Activated CD8-positive, alpha-beta T cell treated with anti-CD3 and anti-CD28 coated beads for 36 hours (primary cell): Measurements from ENCODE around the gene SRRT. TPM values are rescaled to one million over a fixed set of nuclear protein-coding genes. Genes with fewer than 3 reads are reported as not detected.

Source experiments
- ATAC-seq: fragments of 200-7000 bp; cut with Tn5 transposase; one replicate; pipeline ENCODE4 v1.10.0; 2021; ENCODE audit warnings: mild to moderate bottlenecking, moderate library complexity
- CTCF ChIA-PET: fragments of 350-600 bp; sonication (Branson Sonifier 250); formaldehyde crosslinking; loops from one replicate; lab custom pipeline; 2021; ENCODE audit warnings: antibody characterized with exemption; lab: Charles Lee
- POLR2A ChIA-PET: fragments of 350-600 bp; sonication (Branson Sonifier 250); formaldehyde crosslinking; loops from one replicate; lab custom pipeline; 2021; ENCODE audit warnings: antibody characterized with exemption; lab: Charles Lee
- DNase-seq: peaks from one replicate; pipeline ENCODE4 v3.0.0-alpha.2; 2020
- H3K27ac Mint-ChIP-seq: one replicate; pipeline ENCODE4 v1.8.0; 2021; ENCODE audit warnings: mild to moderate bottlenecking, mixed read lengths
- H3K27me3 Mint-ChIP-seq: one replicate; pipeline ENCODE4 v1.8.0; 2021; ENCODE audit warnings: mixed read lengths
- H3K36me3 Mint-ChIP-seq: one replicate; pipeline ENCODE4 v1.8.0; 2021; ENCODE audit warnings: low read depth, mixed read lengths
- H3K4me1 Mint-ChIP-seq: one replicate; pipeline ENCODE4 v1.8.0; 2021; ENCODE audit warnings: low read depth, mixed read lengths
- H3K4me3 Mint-ChIP-seq: one replicate; pipeline ENCODE4 v1.8.0; 2021; ENCODE audit warnings: mild to moderate bottlenecking, moderate library complexity, mixed read lengths
- H3K9me3 Mint-ChIP-seq: one replicate; pipeline ENCODE4 v1.8.0; 2021; ENCODE audit warnings: mixed read lengths
- CTCF ChIP-seq: fragments of 200-600 bp; IDR thresholded peaks from one replicate; pipeline ENCODE4 v1.8.0; 2022; ENCODE audit warnings: antibody characterized with exemption, mild to moderate bottlenecking
- intact Hi-C: fragments of 100-400 bp; cut with micrococcal nuclease; formaldehyde crosslinking; loops from one replicate; pipeline ENCODE4 v1.10.0; 2022
- total RNA-seq, 2 experiments: library from RNA; stranded (reverse); gene quantifications; one replicate each; pipeline ENCODE4 v1.2.3, GENCODE V29; 2021

SRRT gene
- total RNA-seq, 2 experiments from 2014 or later, result 211 to 239 TPM

DNA sequence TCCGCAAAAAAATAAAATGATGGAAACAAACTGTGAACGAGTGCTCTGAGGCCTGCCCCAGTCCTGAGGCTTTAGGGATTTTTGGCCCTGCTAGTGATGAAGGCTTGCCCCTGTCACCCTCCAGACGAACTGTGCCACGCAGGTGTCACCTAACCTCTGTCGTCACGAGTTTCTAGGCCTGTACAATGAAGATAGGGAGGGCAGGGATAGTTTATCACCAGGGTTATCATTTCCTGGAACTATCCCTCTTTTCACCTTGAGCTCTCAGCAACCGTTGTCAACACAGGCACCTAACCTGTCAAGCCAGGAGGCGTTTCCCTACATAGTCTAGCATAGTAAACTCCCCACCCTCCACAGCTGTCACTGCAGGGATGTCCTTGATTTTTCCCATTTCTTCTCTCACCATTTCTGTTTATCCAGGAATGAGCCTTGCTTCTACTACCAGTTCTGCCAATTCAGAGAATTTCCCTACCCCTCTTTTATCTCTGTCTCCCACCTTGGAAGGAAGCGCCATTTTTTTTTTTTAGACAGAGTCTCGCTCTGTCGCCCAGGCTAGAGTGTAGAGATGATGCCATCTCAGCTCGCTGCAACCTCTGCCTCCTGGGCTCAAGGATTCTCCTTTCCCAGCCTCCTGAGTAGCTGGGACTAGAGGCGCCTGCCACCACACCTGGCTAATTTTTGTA is 23.0 kb downstream of the SRRT start:
- Mint-ChIP-seq H3K27me3 (peaks cover 35% of the 10 kb centered on the region), H3K36me3 (no peaks in the 10 kb centered on the region), H3K9me3 (no peaks in the 10 kb centered on the region), H3K27ac (no peak overlapping the region), H3K4me3 (no peak overlapping the region), H3K4me1 (peaks cover 7% of the 10 kb centered on the region)
- ATAC-seq (no peak), DNase-seq (no peak)
- POLR2A ChIA-PET, result no interaction called here
- CTCF ChIA-PET, result interaction anchor here (0.6 to 2.2 kb wide), 6 partner anchors 8 to 361 kb away, joined by 3 to 19 read pairs (median 4); partner anchors contain the start of genes SLC12A9 and UFSP1
- intact Hi-C loops, result loop anchor here (2.0 to 5.0 kb wide), 2 partner anchors 161 to 179 kb away; no protein-coding TSS in a partner anchor
- no peak for TF ChIP-seq CTCF

GRCh38 chr7:100899432-100899831 is 24.5 kb downstream of the SRRT start:
- no peak for TF ChIP-seq CTCF
- intact Hi-C loops, result loop anchor here (5.0 kb wide), 1 partner anchor 178 kb away; no protein-coding TSS in a partner anchor
- DNase-seq (no peak), ATAC-seq (no peak)
- Mint-ChIP-seq H3K27ac (no peak overlapping the region), H3K36me3 (no peaks in the 10 kb centered on the region), H3K4me3 (no peak overlapping the region), H3K4me1 (peaks cover 7% of the 10 kb centered on the region), H3K27me3 (peaks cover 27% of the 10 kb centered on the region), H3K9me3 (no peaks in the 10 kb centered on the region)
- ChIA-PET POLR2A (no interaction called here), CTCF (interaction anchor here (1.2 to 2.3 kb wide), 4 partner anchors 47 to 178 kb away, joined by 3 to 19 read pairs (median 8); partner anchors contain the start of gene SLC12A9)

DNA sequence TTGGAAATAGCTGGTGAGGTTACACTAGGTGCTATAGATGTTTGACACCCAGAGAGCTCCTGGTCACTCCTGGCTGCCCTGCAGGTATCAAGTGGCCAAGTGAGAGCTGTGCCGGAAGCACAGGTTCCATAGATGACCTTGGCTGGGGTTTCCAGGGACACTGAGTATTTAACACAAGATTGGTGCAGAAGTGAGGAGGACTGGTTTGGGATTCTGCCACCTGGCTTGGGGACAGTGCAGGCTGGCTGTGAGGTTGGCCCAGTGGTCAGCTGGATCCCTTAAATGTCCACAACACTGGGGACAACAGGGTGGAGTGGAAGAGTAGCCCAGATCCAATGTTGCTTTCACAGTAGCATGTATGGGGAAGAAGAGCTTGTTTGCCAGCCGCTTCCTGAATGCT is 26.1 kb downstream of the SRRT start:
- POLR2A ChIA-PET, result no interaction called here
- H3K27me3 Mint-ChIP-seq, result peaks cover 24% of the 10 kb centered on the region

DNA sequence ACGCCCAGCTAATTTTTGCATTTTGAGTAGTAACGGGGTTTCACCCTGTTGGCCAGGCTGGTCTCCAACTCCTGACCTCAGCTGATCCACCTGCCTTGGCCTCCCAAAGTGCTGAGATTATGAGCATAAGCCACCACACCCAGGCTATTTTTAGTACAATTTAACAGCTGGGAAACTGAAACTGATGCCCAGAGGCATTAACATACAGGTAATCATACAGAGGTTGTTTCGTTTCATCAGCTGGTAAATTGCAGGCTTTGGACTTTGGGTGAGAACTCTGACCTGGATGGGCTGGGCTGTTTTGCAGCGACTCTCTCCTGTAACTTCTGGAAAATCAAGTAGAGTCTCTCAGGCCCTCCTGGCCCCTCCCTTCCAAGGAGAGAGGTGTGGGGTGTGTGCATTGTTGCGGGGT is 27.0 kb downstream of the SRRT start:
- ATAC-seq (no peak), DNase-seq (no peak)
- Mint-ChIP-seq H3K4me3 (no peak overlapping the region), H3K36me3 (no peaks in the 10 kb centered on the region), H3K27ac (no peak overlapping the region), H3K9me3 (no peaks in the 10 kb centered on the region), H3K27me3 (peaks cover 19% of the 10 kb centered on the region), H3K4me1 (no peaks in the 10 kb centered on the region)
- no peak for TF ChIP-seq CTCF
- CTCF ChIA-PET, result interaction anchor here (1.5 to 2.8 kb wide), 4 partner anchors 49 to 176 kb away, joined by 4 to 11 read pairs (median 8); partner anchors contain the start of gene SLC12A9
- intact Hi-C loops, result no loop called here
- POLR2A ChIA-PET, result no interaction called here

More for the DNA sequence above, 26.1 kb downstream of the SRRT start:
- ATAC-seq (no peak), DNase-seq (no peak)
- Mint-ChIP-seq H3K9me3 (no peaks in the 10 kb centered on the region), H3K4me3 (no peak overlapping the region), H3K27ac (no peak overlapping the region), H3K36me3 (no peaks in the 10 kb centered on the region), H3K4me1 (peaks cover 5% of the 10 kb centered on the region)
- CTCF ChIA-PET, result interaction anchor here (1.9 to 2.8 kb wide), 3 partner anchors 100 to 176 kb away, joined by 5 to 11 read pairs (median 10); no protein-coding TSS in a partner anchor
- intact Hi-C loops, result no loop called here
- no peak for TF ChIP-seq CTCF

DNA sequence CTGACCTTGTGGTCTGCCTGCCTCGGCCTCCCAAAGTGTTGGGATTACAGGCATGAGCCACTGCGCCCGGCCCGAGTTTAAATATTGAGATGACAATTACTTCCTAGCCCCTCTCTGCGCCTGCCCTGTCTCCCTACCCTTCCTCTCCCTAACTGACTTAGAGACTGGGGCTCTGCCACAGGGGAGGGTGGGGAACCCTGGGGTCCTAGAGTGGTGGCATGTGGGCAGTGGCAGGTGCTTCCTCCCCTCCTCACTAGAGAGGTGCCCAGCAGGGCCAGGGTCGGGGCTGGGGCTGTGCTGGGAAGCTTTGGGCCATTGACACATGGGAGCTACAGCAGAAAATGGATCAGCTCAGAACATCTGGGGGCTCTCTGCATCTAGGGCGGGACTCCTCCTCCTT is 27.7 kb downstream of the SRRT start:
- Mint-ChIP-seq H3K9me3 (no peaks in the 10 kb centered on the region), H3K4me3 (no peak overlapping the region), H3K27ac (no peak overlapping the region), H3K27me3 (peaks cover 14% of the 10 kb centered on the region), H3K36me3 (no peaks in the 10 kb centered on the region), H3K4me1 (no peaks in the 10 kb centered on the region)
- no peak for TF ChIP-seq CTCF
- intact Hi-C loops, result no loop called here
- ChIA-PET POLR2A (no interaction called here), CTCF (interaction anchor here (1.1 to 2.8 kb wide), 4 partner anchors 8 to 290 kb away, joined by 3 to 10 read pairs (median 4); partner anchors contain the start of gene SLC12A9)
- no peak for ATAC-seq
- DNase-seq, result no peak
